Measurements from ENCODE around the gene WDR59.

The WDR59 gene

GRCh38 chr16:75012380-75013081 is 27.6 kb upstream of the WDR59 start:
- in situ Hi-C loops (cut with MboI; ENCODE audit: low sequenced_read_pairs): no loop called here

- in situ Hi-C loops (cut with MboI; ENCODE audit: low sequenced_read_pairs): no loop called here
Observed at GRCh38 chr16:75011634-75012307, 26.8 kb upstream of the WDR59 start.

GRCh38 chr16:75010427-75010826 is 25.5 kb upstream of the WDR59 start:
- in situ Hi-C loops (cut with MboI; ENCODE audit: low sequenced_read_pairs): no loop called here

DNA sequence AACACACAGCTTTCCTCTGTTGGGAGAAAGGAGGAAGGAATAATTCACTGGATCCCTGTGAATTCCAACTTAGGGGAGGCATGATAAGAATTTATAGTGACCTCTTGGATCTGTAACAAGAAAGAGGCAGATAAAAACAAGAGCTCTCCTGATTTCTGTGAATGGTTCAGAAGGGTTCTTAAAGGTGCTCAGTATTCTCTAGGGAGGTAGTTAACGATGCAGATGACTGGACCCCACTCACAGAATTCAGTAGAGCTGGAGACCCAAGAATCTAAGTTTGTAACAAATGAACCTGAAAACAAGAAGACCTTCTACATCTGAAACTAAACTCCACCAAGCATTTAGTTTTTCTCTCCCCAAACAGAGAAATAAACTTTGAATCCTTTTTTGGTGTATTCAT is 22.5 kb upstream of the WDR59 start:
- in situ Hi-C loops (cut with MboI; ENCODE audit: low sequenced_read_pairs): no loop called here

- in situ Hi-C loops (cut with MboI; ENCODE audit: low sequenced_read_pairs): no loop called here
Observed at GRCh38 chr16:75005697-75006096, 20.8 kb upstream of the WDR59 start.

DNA sequence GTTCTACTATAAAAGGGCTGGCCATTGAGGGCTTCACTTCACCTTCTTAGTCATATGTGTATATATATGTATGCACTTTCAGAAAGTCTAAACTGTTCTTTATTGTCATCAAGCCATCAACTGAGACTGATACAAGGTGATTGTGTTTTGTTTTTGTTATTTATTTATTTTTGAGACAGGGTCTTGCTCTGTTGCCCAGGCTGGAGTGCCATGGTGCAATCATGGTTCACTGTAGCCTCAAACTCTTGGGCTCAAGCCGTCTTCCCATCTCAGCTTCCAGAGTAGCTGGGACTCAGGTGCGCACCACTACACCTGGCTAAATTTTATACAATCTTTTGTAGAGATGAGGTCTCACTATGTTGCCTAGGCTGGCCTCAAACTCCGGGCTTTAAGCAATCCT is 19.5 kb upstream of the WDR59 start:
- in situ Hi-C loops (cut with MboI; ENCODE audit: low sequenced_read_pairs): loop anchor here (5.0 kb wide), 1 partner anchor 73 kb away; no protein-coding TSS in a partner anchor

DNA sequence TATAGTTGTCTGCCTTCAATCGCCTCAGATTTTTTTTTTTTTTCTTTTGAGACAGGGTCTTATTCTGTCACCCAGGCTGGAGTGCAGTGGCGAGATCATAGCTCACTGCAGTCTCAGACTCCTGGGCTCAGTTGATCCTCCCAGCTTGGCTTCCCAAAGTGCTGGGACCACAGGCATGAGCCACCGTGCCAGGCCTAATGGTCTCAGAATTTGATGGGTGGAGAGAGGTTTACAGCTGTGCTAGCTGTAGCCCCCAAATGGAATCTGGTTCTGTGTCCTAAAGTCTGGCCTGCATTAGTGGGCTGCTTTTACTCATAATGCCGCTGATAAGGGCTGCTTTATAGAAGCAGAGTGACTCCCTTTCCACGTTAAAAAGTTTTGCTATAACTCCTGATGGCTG is 19.0 kb upstream of the WDR59 start:
- in situ Hi-C loops (cut with MboI; ENCODE audit: low sequenced_read_pairs): loop anchor here (5.0 kb wide), 1 partner anchor 73 kb away; no protein-coding TSS in a partner anchor

DNA sequence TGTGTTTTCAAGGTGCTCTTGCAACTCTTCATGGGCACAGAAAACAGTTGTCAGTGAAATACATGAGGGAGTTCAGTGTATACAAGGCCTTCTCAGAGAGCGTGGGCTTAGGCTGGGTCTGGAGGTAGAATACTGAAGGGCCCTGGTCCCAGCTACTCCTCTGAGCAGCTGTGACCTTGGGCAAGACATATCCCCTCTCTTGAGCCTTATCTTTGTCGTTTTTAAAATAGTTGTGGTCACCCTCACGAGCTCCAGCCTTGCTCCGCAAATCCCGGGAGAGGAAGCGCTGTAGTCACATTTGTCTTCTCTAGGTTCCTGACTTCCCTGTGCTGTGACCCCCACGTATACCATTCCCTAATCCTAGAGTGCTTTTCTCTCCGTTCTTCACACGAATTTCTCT is 17.6 kb upstream of the WDR59 start:
- in situ Hi-C loops (cut with MboI; ENCODE audit: low sequenced_read_pairs): loop anchor here (5.0 kb wide), 1 partner anchor 75 kb away; no protein-coding TSS in a partner anchor

DNA sequence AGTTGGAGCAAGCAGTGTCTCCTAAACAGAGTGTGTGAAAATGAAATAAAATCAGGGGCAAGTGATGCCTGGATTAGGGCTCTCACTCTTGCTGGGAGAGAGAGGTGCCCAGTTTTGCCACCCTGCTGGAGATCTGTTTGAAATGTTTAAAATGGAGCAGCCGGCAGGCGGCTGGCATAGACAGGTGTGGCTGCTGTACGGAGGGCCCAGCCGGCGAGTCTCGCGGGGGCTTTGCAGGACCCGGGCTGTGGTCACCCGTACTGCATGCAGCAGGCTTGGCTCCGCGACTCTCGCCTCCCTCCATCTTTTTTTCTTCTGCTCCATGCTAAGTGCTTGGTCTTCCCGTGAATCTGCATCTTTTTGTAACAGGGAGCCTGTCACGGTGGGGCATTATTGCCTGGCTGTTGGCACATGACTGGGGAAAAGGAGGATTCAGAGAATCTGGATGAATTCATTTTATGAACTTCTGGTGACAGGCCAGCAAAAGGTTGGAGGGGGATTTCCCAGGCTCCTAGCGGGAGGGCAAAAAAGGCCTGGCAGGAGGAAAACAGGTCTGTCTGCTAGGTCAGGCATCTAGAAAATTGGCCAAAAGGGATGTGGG is 15.7 kb upstream of the WDR59 start:
- in situ Hi-C loops (cut with MboI; ENCODE audit: low sequenced_read_pairs): loop anchor here (5.0 kb wide), 1 partner anchor 77 kb away; no protein-coding TSS in a partner anchor

DNA sequence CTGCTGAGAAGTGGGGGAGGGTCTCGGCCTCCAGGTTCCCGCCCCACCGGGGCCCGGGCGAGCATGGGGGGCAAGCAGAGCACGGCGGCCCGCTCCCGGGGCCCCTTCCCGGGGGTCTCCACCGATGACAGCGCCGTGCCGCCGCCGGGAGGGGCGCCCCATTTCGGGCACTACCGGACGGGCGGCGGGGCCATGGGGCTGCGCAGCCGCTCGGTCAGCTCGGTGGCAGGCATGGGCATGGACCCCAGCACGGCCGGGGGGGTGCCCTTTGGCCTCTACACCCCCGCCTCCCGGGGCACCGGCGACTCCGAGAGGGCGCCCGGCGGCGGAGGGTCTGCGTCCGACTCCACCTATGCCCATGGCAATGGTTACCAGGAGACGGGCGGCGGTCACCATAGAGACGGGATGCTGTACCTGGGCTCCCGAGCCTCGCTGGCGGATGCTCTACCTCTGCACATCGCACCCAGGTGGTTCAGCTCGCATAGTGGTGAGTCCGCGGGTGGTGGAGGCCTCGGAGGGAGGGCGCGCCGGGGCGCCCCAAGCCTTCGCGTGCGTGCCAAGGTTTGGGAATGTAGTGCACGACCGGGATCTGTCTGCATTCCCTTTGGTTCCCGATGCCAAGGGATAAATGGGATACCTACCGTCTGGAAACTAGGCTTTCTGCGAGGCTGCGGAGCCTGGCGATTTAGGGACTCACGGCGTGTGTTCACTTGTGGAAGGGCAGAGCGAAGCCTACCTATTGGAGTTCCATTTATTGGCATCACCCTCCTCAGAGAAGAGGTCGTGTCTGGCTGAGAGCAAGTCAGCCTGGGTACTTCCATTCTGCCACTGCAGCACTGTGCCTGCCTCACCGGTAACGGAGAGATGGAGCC is 14.9 kb upstream of the WDR59 start:
- in situ Hi-C loops (cut with MboI; ENCODE audit: low sequenced_read_pairs): loop anchor here (5.0 kb wide), 1 partner anchor 77 kb away; no protein-coding TSS in a partner anchor

DNA sequence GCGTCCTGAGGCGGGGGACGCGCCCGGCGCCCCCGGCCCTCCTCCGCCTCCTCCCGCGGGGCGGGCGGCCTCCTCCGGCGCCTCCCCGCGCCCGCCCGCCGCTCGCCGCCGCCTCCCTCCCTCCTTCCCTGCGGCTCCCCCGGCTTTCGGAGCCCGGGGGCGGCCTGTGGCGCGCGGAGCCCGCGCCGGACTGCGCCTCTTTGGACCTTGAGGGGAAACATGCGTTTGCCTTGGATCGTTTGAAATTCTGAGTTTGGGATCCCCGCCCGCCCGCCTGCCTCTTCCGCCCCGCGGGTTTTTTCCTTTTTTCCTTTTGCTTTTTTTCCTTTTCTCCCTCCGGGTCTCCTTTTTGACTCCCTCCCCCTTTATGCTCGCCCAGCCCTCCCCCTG is 14.3 kb upstream of the WDR59 start:
- in situ Hi-C loops (cut with MboI; ENCODE audit: low sequenced_read_pairs): no loop called here

DNA sequence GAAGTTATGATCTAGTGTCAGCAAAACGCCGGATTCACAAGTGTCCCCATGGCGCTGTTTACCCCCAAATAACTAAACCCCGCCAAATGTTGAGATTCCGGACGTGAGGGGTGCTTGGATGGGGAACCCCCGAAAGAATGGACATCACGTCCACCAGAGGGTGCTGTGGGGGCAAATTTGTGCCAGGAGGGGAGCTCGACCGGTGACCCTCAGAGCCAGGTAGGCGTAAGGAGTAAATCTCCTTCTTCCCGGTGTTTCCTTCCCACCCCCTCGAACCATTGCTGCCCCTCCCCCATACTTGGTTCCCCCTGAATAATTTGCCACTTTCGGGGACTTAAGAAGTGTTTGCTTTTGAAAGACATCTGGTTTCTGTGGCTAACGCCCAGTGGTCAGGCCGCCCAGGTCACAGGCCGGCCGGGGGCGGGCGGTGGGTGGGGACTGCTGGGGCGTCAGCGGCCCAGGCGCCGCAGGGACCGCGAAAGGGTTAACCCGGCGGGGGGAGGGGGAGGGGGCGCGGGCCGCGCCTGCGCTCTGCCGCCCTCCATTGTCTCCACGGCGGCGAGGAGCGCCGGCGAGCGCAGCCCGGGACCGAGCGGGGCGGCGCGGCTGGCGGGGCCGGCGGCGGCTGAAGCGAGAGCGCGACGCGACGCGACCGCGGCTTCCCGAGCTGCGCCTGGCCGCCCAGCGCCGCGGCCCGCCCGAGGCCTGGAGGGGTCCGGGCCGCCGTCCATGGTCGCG is 13.7 kb upstream of the WDR59 start, which contains the start of gene ZNRF1:
TSS of gene ZNRF1 (plus strand) at position 544 of the 738 bp plus-strand sequence. CDS start 648 bp downstream, outside the sequence.
- in situ Hi-C loops (cut with MboI; ENCODE audit: low sequenced_read_pairs): no loop called here

GRCh38 chr16:74997042-74997491 is 12.1 kb upstream of the WDR59 start:
- in situ Hi-C loops (cut with MboI; ENCODE audit: low sequenced_read_pairs): no loop called here

DNA sequence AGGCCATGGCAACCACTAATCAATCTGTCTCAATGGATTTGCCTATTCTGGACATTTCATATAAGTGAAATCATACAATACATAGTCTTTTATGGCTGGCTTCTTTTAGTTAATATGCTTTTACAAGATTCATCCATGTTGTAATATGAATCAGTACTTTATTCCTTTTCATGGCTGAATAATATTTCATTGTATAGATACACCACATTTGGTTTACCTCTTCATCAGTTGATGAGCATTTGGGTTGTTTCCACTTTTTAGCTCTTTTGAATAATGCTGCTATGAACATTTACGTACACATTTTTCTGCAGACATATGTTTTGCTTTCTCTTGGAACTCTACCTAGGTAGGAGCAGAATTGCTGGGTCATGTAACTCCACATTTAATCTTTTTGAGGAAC is 11.1 kb upstream of the WDR59 start:
- in situ Hi-C loops (cut with MboI; ENCODE audit: low sequenced_read_pairs): no loop called here

GRCh38 chr16:74991593-74992403 is 6.9 kb upstream of the WDR59 start:
- in situ Hi-C loops (cut with MboI; ENCODE audit: low sequenced_read_pairs): loop anchor here (5.0 kb wide), 1 partner anchor 126 kb away; the partner anchor contains the start of gene LDHD

GRCh38 chr16:74991268-74991592 is 6.3 kb upstream of the WDR59 start:
- in situ Hi-C loops (cut with MboI; ENCODE audit: low sequenced_read_pairs): loop anchor here (5.0 kb wide), 1 partner anchor 126 kb away; the partner anchor contains the start of gene LDHD

DNA sequence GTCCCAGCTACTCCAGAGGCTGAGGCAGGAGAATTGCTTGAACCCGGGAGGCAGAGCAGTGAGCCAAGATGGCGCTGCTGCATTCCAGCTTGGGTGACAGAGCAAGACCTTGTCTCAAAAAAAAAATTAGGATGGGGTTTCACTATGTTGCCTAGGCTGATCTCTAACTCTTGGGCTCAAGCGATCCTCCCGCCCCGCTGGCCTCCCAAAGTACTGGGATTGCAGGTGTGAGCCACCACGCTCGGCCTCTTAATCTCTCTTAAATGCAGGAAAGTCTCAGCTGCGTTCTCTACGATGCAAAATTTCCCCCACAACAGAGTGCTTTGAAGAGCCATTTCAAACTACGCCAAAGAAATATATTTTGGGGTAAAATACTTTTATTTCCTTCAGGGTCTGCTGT is 5.9 kb upstream of the WDR59 start:
- in situ Hi-C loops (cut with MboI; ENCODE audit: low sequenced_read_pairs): loop anchor here (5.0 kb wide), 1 partner anchor 126 kb away; the partner anchor contains the start of gene LDHD

GRCh38 chr16:74989864-74990263 is 4.9 kb upstream of the WDR59 start:
- in situ Hi-C loops (cut with MboI; ENCODE audit: low sequenced_read_pairs): loop anchor here (5.0 kb wide), 1 partner anchor 127 kb away; the partner anchor contains the start of gene LDHD
